Measurements from ENCODE around the gene PCSK9.
A peak's percentile ranks its signal among the peaks of the same experiment; 100 is the strongest.

Gene PCSK9

GRCh38 chr1:55060133-55060999, 21.0 kb downstream of the PCSK9 start:
- no peak for DNase-seq (ENCODE audit: low spot score)

GRCh38 chr1:55061000-55061705, 21.8 kb downstream of the PCSK9 start:
- no peak for DNase-seq (ENCODE audit: low spot score)

GRCh38 chr1:55061706-55062321, 22.5 kb downstream of the PCSK9 start:
- DNase-seq (ENCODE audit: low spot score), result no peak

GRCh38 chr1:55062801-55063576, 23.6 kb downstream of the PCSK9 start:
- no peak for DNase-seq (ENCODE audit: low spot score)

DNA sequence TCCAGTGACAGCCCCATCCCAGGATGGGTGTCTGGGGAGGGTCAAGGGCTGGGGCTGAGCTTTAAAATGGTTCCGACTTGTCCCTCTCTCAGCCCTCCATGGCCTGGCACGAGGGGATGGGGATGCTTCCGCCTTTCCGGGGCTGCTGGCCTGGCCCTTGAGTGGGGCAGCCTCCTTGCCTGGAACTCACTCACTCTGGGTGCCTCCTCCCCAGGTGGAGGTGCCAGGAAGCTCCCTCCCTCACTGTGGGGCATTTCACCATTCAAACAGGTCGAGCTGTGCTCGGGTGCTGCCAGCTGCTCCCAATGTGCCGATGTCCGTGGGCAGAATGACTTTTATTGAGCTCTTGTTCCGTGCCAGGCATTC, 24.2 kb downstream of the PCSK9 start:
- no peak for DNase-seq (ENCODE audit: low spot score)

- no peak for DNase-seq (ENCODE audit: low spot score)
Observed at GRCh38 chr1:55064071-55064581, 24.8 kb downstream of the PCSK9 start.

GRCh38 chr1:55064861-55065263, 25.5 kb downstream of the PCSK9 start:
- DNase-seq (ENCODE audit: low spot score), result no peak

GRCh38 chr1:55065648-55066047, 26.3 kb downstream of the PCSK9 start:
- DNase-seq (ENCODE audit: low spot score), result no peak

DNA sequence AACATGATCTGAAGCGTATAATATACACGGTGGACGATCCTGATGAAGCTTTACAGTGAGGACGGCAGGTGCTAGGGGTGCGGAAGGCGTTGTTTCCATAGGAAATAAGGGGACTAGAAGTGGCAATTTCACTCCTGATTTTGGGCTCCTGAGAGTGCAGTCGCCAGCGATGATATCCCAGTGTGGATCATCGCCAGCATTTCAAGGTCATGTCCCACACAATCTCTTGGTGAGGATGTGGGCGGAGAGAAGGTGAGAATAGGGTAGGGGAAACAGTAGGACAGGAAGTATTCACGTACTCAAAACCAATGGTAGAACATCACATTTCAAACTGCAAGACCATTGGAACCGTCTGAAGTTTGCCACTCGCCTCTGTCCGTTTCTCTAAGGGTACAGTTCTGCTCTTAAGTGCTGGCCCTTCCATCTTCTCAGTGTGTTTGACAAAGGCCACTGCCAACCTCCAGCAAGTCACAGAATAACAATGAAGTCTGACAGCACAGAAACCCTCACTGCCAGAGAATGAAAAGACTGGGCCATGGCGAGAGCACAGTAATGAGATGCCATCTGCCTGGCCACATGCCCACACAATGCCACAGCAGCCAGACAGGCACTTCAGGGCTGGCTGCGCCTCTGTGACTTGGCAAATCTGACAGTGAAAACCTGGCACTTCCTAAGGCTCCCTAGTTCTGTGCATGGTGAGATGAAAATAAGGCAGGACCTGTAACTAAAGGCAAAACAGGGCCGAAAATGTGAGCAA, 27.9 kb downstream of the PCSK9 start:
- no peak for DNase-seq (ENCODE audit: low spot score)

- no peak for DNase-seq (ENCODE audit: low spot score)
Observed at GRCh38 chr1:55067914-55068313, 28.6 kb downstream of the PCSK9 start.

DNA sequence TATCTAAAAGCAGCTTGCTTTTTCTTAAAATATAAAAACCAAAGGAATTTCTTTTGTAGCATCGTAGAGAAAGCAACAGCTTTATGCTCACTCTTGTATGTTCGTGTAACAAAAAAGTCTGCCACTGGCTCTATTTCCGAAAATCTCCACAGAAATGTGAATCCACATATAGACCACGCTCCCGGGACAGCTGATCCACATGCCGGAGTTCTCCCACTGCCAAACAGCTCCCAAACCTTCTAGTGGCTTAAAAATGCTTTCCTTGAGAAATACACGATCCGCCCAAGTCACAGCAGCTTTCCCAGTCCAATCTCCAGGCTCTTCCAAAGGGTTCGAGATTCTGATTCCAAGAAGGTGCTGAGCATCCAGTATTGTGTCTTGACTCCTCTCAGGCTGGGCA, 29.3 kb downstream of the PCSK9 start:
- no peak for DNase-seq (ENCODE audit: low spot score)

- DNase-seq (ENCODE audit: low spot score), result no peak
Observed at GRCh38 chr1:55069280-55069679, 29.9 kb downstream of the PCSK9 start.

- no peak for DNase-seq (ENCODE audit: low spot score)
Observed at GRCh38 chr1:55070293-55071164, 31.2 kb downstream of the PCSK9 start.

DNA sequence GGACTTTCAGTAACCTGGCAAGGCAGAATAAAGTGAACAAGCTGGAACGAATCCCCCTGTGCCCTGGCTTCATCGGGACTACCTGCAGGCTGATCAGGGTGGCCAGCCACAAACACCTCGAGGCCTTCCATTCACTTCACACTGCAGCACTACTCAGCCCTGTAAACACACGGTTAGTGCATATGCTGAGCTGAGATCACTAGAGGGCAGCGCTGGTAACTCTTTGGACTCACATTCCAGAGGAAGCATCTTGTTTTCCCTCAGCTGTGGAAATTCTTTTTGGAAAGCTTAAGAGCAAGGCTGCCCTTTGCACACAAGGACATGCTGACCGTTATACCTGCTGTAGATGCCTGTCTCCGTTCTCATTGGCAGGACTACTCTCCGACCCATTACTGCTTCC, 32.1 kb downstream of the PCSK9 start:
- peak; percentile 53 for DNase-seq (ENCODE audit: low spot score)

GRCh38 chr1:55073187-55073916, 34.0 kb downstream of the PCSK9 start:
- no peak for DNase-seq (ENCODE audit: low spot score)

- no peak for DNase-seq (ENCODE audit: low spot score)
Observed at GRCh38 chr1:55074455-55074854, 35.1 kb downstream of the PCSK9 start.

- DNase-seq (ENCODE audit: low spot score), result no peak
Observed at GRCh38 chr1:55076356-55076755, 37.0 kb downstream of the PCSK9 start.

GRCh38 chr1:55078470-55078869, 39.1 kb downstream of the PCSK9 start:
- no peak for DNase-seq (ENCODE audit: low spot score)

DNA sequence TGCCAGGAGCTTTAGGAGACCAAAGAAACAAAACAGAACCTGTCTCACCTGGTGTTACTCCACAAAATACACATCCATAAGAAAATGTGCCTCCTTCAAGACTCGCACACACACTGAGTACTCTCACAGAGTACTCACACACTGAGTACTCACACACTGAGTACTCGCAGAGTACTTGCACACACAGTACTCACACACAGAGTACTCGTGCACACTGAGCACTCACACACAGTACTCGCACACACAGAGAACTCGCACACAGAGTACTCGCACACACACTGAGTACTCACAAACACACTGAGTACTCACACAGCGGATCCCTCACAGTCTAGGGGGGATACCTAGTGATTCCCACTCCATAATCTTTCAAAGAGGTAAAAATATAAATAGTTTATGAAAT, 40.3 kb downstream of the PCSK9 start:
- DNase-seq (ENCODE audit: low spot score), result no peak

All from SW480 (cell line).